IMR-90 (cell line): ENCODE data around the gene CD79B. TPM values are rescaled to one million over a fixed set of nuclear protein-coding genes. Genes with fewer than 3 reads are reported as not detected.

ENCODE experiments used
- ATAC-seq: fragments of 200-7000 bp; cut with Tn5 transposase; 2 replicates; pipeline ENCODE4 v1.9.1; 2020; ENCODE audit warnings: low read depth, mild to moderate bottlenecking, moderate library complexity
- BruUV-seq: library from RNA; stranded (reverse); fragments of 400-500 nt; replicated peaks from 2 replicates; lab custom pipeline; 2021; lab: Mats Ljungman, UMichigan
- CTCF ChIA-PET: fragments of 300-600 bp; formaldehyde crosslinking; extraction: SDS; loops from one replicate; lab custom pipeline; 2021; ENCODE audit warnings: antibody characterized with exemption; lab: Yijun Ruan, JAX
- POLR2A ChIA-PET: fragments of 300-600 bp; sonication (Branson Sonifier 250); formaldehyde crosslinking; loops from one replicate; lab custom pipeline; 2022; ENCODE audit warnings: antibody characterized with exemption; ENCODE audit not compliant: unreplicated experiment; lab: Charles Lee
- DNase-seq: peaks from one replicate; pipeline ENCODE4 v3.0.0; 2013
- H2AFZ ChIP-seq: replicated peaks from 2 replicates; pipeline ENCODE3; 2013; ENCODE audit warnings: low read length, mild to moderate bottlenecking; ENCODE audit not compliant: poor library complexity
- H2AK5ac ChIP-seq: 2 replicates; pipeline ENCODE4 v1.6.1; 2013; ENCODE audit warnings: low read depth, low read length, inconsistent platforms
- H2AK9ac ChIP-seq: replicated peaks from 2 replicates; pipeline ENCODE3; 2013; ENCODE audit warnings: mild to moderate bottlenecking, low read depth, low read length, moderate library complexity; ENCODE audit not compliant: poor library complexity
- H2BK120ac ChIP-seq: 2 replicates; pipeline ENCODE4 v1.6.1; 2013; ENCODE audit warnings: low read depth, low read length, inconsistent platforms
- H2BK15ac ChIP-seq: 3 replicates; pipeline ENCODE4 v1.6.1; 2013; ENCODE audit warnings: low read depth, low read length, inconsistent platforms
- H2BK20ac ChIP-seq: 2 replicates; pipeline ENCODE4 v1.6.1; 2013; ENCODE audit warnings: low read depth, mild to moderate bottlenecking, inconsistent platforms, low read length, moderate library complexity
- H2BK5ac ChIP-seq: 2 replicates; pipeline ENCODE4 v1.6.1; 2013; ENCODE audit warnings: mild to moderate bottlenecking, low read depth, low read length, inconsistent platforms; ENCODE audit not compliant: poor library complexity, severe bottlenecking
- H3K14ac ChIP-seq: replicated peaks from 2 replicates; pipeline ENCODE4 v1.6.1; 2013; ENCODE audit warnings: low read depth, low read length, inconsistent platforms
- H3K18ac ChIP-seq: 2 replicates; pipeline ENCODE4 v1.6.1; 2013; ENCODE audit warnings: low read depth, low read length, control low read depth
- H3K23ac ChIP-seq: 2 replicates; pipeline ENCODE4 v1.6.1; 2013; ENCODE audit warnings: low read depth, low read length, inconsistent platforms
- H3K27ac ChIP-seq: 2 replicates; pipeline ENCODE4 v1.5.1; 2013; ENCODE audit warnings: mild to moderate bottlenecking, control low read depth, low read length; ENCODE audit not compliant: insufficient read depth
- H3K27me3 ChIP-seq: 2 replicates; pipeline ENCODE4 v1.6.1; 2013; ENCODE audit warnings: low read length; ENCODE audit not compliant: control insufficient read depth, insufficient read depth
- H3K36me3 ChIP-seq: 2 replicates; pipeline ENCODE4 v1.6.1; 2013; ENCODE audit warnings: low read length, mixed read lengths; ENCODE audit not compliant: control insufficient read depth, insufficient read depth
- H3K4ac ChIP-seq: 2 replicates; pipeline ENCODE4 v1.6.1; 2013; ENCODE audit warnings: low read depth, low read length, inconsistent platforms
- H3K4me1 ChIP-seq: 2 replicates; pipeline ENCODE4 v1.6.1; 2013; ENCODE audit warnings: low read length, mixed read lengths; ENCODE audit not compliant: control insufficient read depth, insufficient read depth
- H3K4me2 ChIP-seq: 2 replicates; pipeline ENCODE4 v1.6.1; 2013; ENCODE audit warnings: low read depth, mild to moderate bottlenecking, control low read depth, low read length, moderate library complexity
- H3K4me3 ChIP-seq: 2 replicates; pipeline ENCODE4 v1.5.1; 2013; ENCODE audit warnings: low read depth, mild to moderate bottlenecking, control low read depth, low read length, moderate library complexity; ENCODE audit not compliant: insufficient read depth
- H3K56ac ChIP-seq: 2 replicates; pipeline ENCODE4 v1.6.1; 2013; ENCODE audit warnings: low read length, inconsistent platforms; ENCODE audit not compliant: insufficient read depth; ENCODE audit errors: extremely low read depth
- H3K79me1 ChIP-seq, 2 experiments: 2 replicates each; pipeline ENCODE4 v1.6.1; 2013; ENCODE audit warnings: low read length in 2 of 2, inconsistent platforms in 1 of 2, low read depth in 1 of 2
- H3K9ac ChIP-seq: 2 replicates; pipeline ENCODE4 v1.6.1; 2013; ENCODE audit warnings: low read depth, low read length, control low read depth
- H3K9me1 ChIP-seq: 2 replicates; pipeline ENCODE4 v1.6.1; 2013; ENCODE audit warnings: low read length, inconsistent platforms; ENCODE audit not compliant: insufficient read depth
- H3K9me3 ChIP-seq: 2 replicates; pipeline ENCODE4 v1.6.1; 2013; ENCODE audit warnings: low read length; ENCODE audit not compliant: control insufficient read depth, insufficient read depth
- H4K20me1 ChIP-seq: 2 replicates; pipeline ENCODE4 v1.6.1; 2013; ENCODE audit warnings: low read length, inconsistent platforms; ENCODE audit not compliant: insufficient read depth
- H4K5ac ChIP-seq: 2 replicates; pipeline ENCODE4 v1.6.1; 2013; ENCODE audit warnings: mild to moderate bottlenecking, low read depth, low read length, control low read depth
- H4K8ac ChIP-seq, 2 experiments: 2 replicates each; pipeline ENCODE4 v1.6.1; 2013; ENCODE audit warnings: low read depth in 2 of 2, low read length in 2 of 2, control low read depth in 1 of 2, inconsistent platforms in 1 of 2
- H4K91ac ChIP-seq: 2 replicates; pipeline ENCODE4 v1.6.1; 2013; ENCODE audit warnings: low read depth, low read length, inconsistent platforms; ENCODE audit not compliant: insufficient read depth
- BHLHE40 ChIP-seq: fragments of 150-350 bp; IDR thresholded peaks from 2 replicates; pipeline ENCODE4 v1.6.1; 2016; ENCODE audit warnings: mild to moderate bottlenecking, low read depth, low read length
- CEBPB ChIP-seq: IDR thresholded peaks from 2 replicates; pipeline ENCODE4 v1.6.1; 2012; ENCODE audit warnings: low read depth, low read length, improper control_type of control experiment
- CHD1 ChIP-seq: IDR thresholded peaks from 2 replicates; pipeline ENCODE4 v1.6.1; 2012; ENCODE audit warnings: low read depth, low read length, improper control_type of control experiment
- CTCF ChIP-seq: conservative IDR thresholded peaks from 2 replicates; pipeline ENCODE4 v1.5.1; 2012; ENCODE audit warnings: mild to moderate bottlenecking, low read depth, low read length, improper control_type of control experiment
- ELK1 ChIP-seq: fragments of 150-350 bp; IDR thresholded peaks from 2 replicates; pipeline ENCODE4 v1.6.1; 2016; ENCODE audit warnings: low read depth, mild to moderate bottlenecking, low read length, moderate library complexity, borderline replicate concordance
- FOS ChIP-seq: fragments of 150-350 bp; IDR thresholded peaks from 2 replicates; pipeline ENCODE4 v1.6.1; 2016; ENCODE audit warnings: low read depth, low read length
- MAFK ChIP-seq: IDR thresholded peaks from 2 replicates; pipeline ENCODE4 v1.6.1; 2012; ENCODE audit warnings: low read depth, low read length, improper control_type of control experiment
- MAZ ChIP-seq: IDR thresholded peaks from 2 replicates; pipeline ENCODE4 v1.6.1; 2012; ENCODE audit warnings: low read depth, mild to moderate bottlenecking, low read length, improper control_type of control experiment, moderate library complexity, borderline replicate concordance
- MXI1 ChIP-seq: IDR thresholded peaks from 2 replicates; pipeline ENCODE4 v1.6.1; 2012; ENCODE audit warnings: low read depth, mild to moderate bottlenecking, low read length, moderate library complexity, borderline replicate concordance
- NFE2L2 ChIP-seq: fragments of 150-350 bp; IDR thresholded peaks from 2 replicates; pipeline ENCODE4 v1.6.1; 2016; ENCODE audit warnings: low read depth, mild to moderate bottlenecking, low read length
- POLR2A ChIP-seq: IDR thresholded peaks from 2 replicates; pipeline ENCODE4 v1.6.1; 2012; ENCODE audit warnings: mild to moderate bottlenecking, low read depth, low read length
- RAD21 ChIP-seq: IDR thresholded peaks from 2 replicates; pipeline ENCODE4 v1.6.1; 2012; ENCODE audit warnings: low read length, improper control_type of control experiment
- RCOR1 ChIP-seq: IDR thresholded peaks from 2 replicates; pipeline ENCODE4 v1.6.1; 2012; ENCODE audit warnings: mild to moderate bottlenecking, low read length, improper control_type of control experiment; ENCODE audit not compliant: insufficient replicate concordance
- RFX5 ChIP-seq: IDR thresholded peaks from 2 replicates; pipeline ENCODE4 v1.8.0; 2012; ENCODE audit warnings: low read depth, mild to moderate bottlenecking, low read length, moderate library complexity
- SMC3 ChIP-seq: fragments of 150-350 bp; IDR thresholded peaks from 2 replicates; pipeline ENCODE4 v1.6.1; 2016; ENCODE audit warnings: low read depth, mild to moderate bottlenecking, antibody characterized with exemption, low read length, moderate library complexity
- USF2 ChIP-seq: fragments of 150-350 bp; IDR thresholded peaks from 2 replicates; pipeline ENCODE4 v1.6.1; 2017; ENCODE audit warnings: mild to moderate bottlenecking, antibody characterized with exemption, low read length, low read depth
- WGBS, 2 experiments: methylation state at CpG; one replicate each; pipeline versions ENCODE4 v1.1.5 to v1.1.7; 2013; ENCODE audit warnings: missing lambda C conversion rate in 2 of 2; ENCODE audit not compliant: insufficient read length in 1 of 2; ENCODE audit errors: extremely low coverage in 2 of 2; 5-methylcytosine and 5-hydroxymethylcytosine counted together
- dilution Hi-C: fragments of 300-500 bp; cut with HindIII; formaldehyde crosslinking; loops from one replicate; pipeline ENCODE4 v1.14.3; 2018; ENCODE audit warnings: low sequenced_read_pairs; ENCODE audit not compliant: unreplicated experiment
- in situ Hi-C: fragments of 300-500 bp; cut with MboI; formaldehyde crosslinking; loops from 3 replicates; pipeline ENCODE4 v1.14.3; 2019; ENCODE audit warnings: low sequenced_read_pairs, inconsistent platforms, mixed read lengths
- intact Hi-C: fragments of 100-400 bp; cut with micrococcal nuclease; formaldehyde crosslinking; loops from 2 replicates; pipeline ENCODE4 v1.10.0; 2022
- polyA plus RNA-seq, 3 experiments: library from polyadenylated mRNA; depleted of rRNA; stranded (reverse); fragments of >200 nt; gene quantifications; 2 replicates each; pipeline ENCODE4 v1.2.3, GENCODE V29; 2012; ENCODE audit warnings: low replicate concordance in 1 of 3
- total RNA-seq: library from RNA; depleted of rRNA; stranded (reverse); fragments of >200 nt; gene quantifications from 2 replicates; pipeline ENCODE4 v1.2.3, GENCODE V29; 2012

The CD79B gene
- total and polyA plus RNA-seq, 2 of the 4 experiments (the other 2 are of a cell fraction) = not detected

- H2AFZ ChIP-seq = no peak overlapping the region
- no peak overlapping the region for H3K56ac ChIP-seq
- DNase-seq (no peak), ATAC-seq (no peak)
- TF ChIP-seq RAD21 = no peak
- no peak for TF ChIP-seq USF2
- no peak for TF ChIP-seq RFX5
- no peak for TF ChIP-seq CTCF
- no peak for TF ChIP-seq MXI1
- no peak for TF ChIP-seq FOS
- no peak for TF ChIP-seq CEBPB
- no peak for TF ChIP-seq NFE2L2
- no peak for TF ChIP-seq MAFK
- no peak for TF ChIP-seq BHLHE40
- no peak for TF ChIP-seq RCOR1
- TF ChIP-seq POLR2A = no peak
- TF ChIP-seq SMC3 = no peak
- no peak for TF ChIP-seq ELK1
- TF ChIP-seq MAZ = no peak
- no peak for TF ChIP-seq CHD1
- no peaks in the 10 kb centered on the region for H4K20me1 ChIP-seq
- H3K18ac ChIP-seq = no peak overlapping the region
- H2AK9ac ChIP-seq = no peak overlapping the region
- H3K9me1 ChIP-seq = no peaks in the 10 kb centered on the region
- H3K4me2 ChIP-seq = no peak overlapping the region
- ChIA-PET CTCF (no interaction called here), POLR2A (no interaction called here)
- no peak overlapping the region for H2BK120ac ChIP-seq
- no peak overlapping the region for H3K14ac ChIP-seq
- H2BK5ac ChIP-seq = no peak overlapping the region
- H3K9ac ChIP-seq = no peak overlapping the region
- H4K91ac ChIP-seq = no peak overlapping the region
- no peak overlapping the region for H4K8ac ChIP-seq
- H4K5ac ChIP-seq = no peak overlapping the region
- in situ Hi-C loops (loop anchor here (5.0 to 10.0 kb wide), 3 partner anchors 108 to 368 kb away; partner anchors contain the start of genes ERN1 and ICAM2), intact Hi-C loops (loop anchor here (10.0 kb wide), 1 partner anchor 368 kb away; no protein-coding TSS in a partner anchor), dilution Hi-C loops (no loop called here)
- H3K4me3 ChIP-seq = no peak overlapping the region
- no peak overlapping the region for H3K4ac ChIP-seq
- H3K79me1 ChIP-seq = no peaks in the 10 kb centered on the region
- no peak overlapping the region for H2BK20ac ChIP-seq
- BruUV-seq = no TSS peak
- H3K27ac ChIP-seq = no peak overlapping the region
- H3K23ac ChIP-seq = no peak overlapping the region
- H3K36me3 ChIP-seq = no peaks in the 10 kb centered on the region
- H3K9me3 ChIP-seq = no peaks in the 10 kb centered on the region
- H2BK15ac ChIP-seq = no peak overlapping the region
- no peak overlapping the region for H2AK5ac ChIP-seq
- no peaks in the 10 kb centered on the region for H3K4me1 ChIP-seq
- H3K27me3 ChIP-seq = peaks cover 38% of the 10 kb centered on the region
- WGBS, 2 experiments = 64% methylated on average over 4 of the region's 12 CpGs; no CpG with 5 or more reads in 1 of the 2 experiments
Observed at GRCh38 chr17:63916566-63917185, 15.5 kb downstream of the CD79B start.
